SK-N-SH (cell line): ENCODE results near the gene CLDN15. TPM values are rescaled to one million over a fixed set of nuclear protein-coding genes. Genes with fewer than 3 reads are reported as not detected.

Source experiments
- CTCF ChIA-PET: fragments of 300-600, 350-600 bp; formaldehyde crosslinking; extraction: SDS; loops from one replicate; lab custom pipeline; 2021; lab: Yijun Ruan, JAX
- POLR2A ChIA-PET: fragments of 350-600 bp; sonication (Branson Sonifier 250); formaldehyde crosslinking; extraction: SDS; loops from one replicate; lab custom pipeline; 2020; ENCODE audit warnings: antibody characterized with exemption, inconsistent platforms; lab: Yijun Ruan, JAX
- DNase-seq: peaks from one replicate; pipeline ENCODE4 v3.0.0; 2012
- H2AFZ ChIP-seq: fragments of 200-600 bp; sonication (generic); 2 replicates; pipeline ENCODE4 v1.8.1; 2016; ENCODE audit warnings: antibody characterized with exemption, mild to moderate bottlenecking, low read depth
- H3F3A ChIP-seq: fragments of 200-600 bp; sonication (generic); replicated peaks from 2 replicates; pipeline ENCODE3; 2016; ENCODE audit warnings: antibody characterized with exemption, mild to moderate bottlenecking; ENCODE audit not compliant: insufficient read depth
- H3K27ac ChIP-seq, 2 experiments: fragments of 200-500 bp in 1 of 2; fragments of 200-600 bp in 1 of 2; sonication (Bioruptor generic) in 1 of 2; sonication (generic), shearing (Covaris generic) in 1 of 2; 2 replicates each; pipeline versions ENCODE4 v1.5.1 to v1.6.1; 2014 to 2016; ENCODE audit warnings: low read depth in 2 of 2, inconsistent platforms in 1 of 2, low read length in 1 of 2, mild to moderate bottlenecking in 1 of 2, mixed read lengths in 1 of 2
- H3K27me3 ChIP-seq: fragments of 200-600 bp; sonication (generic), shearing (Covaris generic); 2 replicates; pipeline ENCODE4 v1.6.1; 2016; ENCODE audit warnings: mixed run types; ENCODE audit not compliant: insufficient read depth
- H3K36me3 ChIP-seq, 2 experiments: fragments of 200-500 bp in 1 of 2; fragments of 200-600 bp in 1 of 2; sonication (Bioruptor generic) in 1 of 2; sonication (generic) in 1 of 2; replicated peaks in 1 of 2; 2 replicates each; pipeline versions ENCODE3 to v1.5.1; 2014 to 2016; ENCODE audit warnings: low read length in 1 of 2, mild to moderate bottlenecking in 1 of 2; ENCODE audit not compliant: insufficient read depth in 2 of 2, control insufficient read depth in 1 of 2
- H3K4me1 ChIP-seq, 2 experiments: fragments of 200-500 bp in 1 of 2; fragments of 200-600 bp in 1 of 2; sonication (Bioruptor generic) in 1 of 2; sonication (generic), shearing (Covaris generic) in 1 of 2; 2 replicates each; pipeline versions ENCODE4 v1.5.1 to v1.6.1; 2014 to 2016; ENCODE audit warnings: low read depth in 1 of 2, low read length in 1 of 2, mixed run types in 1 of 2; ENCODE audit not compliant: insufficient read depth in 2 of 2, control insufficient read depth in 1 of 2
- H3K4me2 ChIP-seq: fragments of 200-600 bp; sonication (generic), shearing (Covaris generic); 2 replicates; pipeline ENCODE4 v1.6.1; 2017; ENCODE audit warnings: mixed run types
- H3K4me3 ChIP-seq, 2 experiments: fragments of 200-500 bp in 1 of 2; fragments of 200-600 bp in 1 of 2; sonication (Bioruptor generic) in 1 of 2; sonication (generic), shearing (Covaris generic) in 1 of 2; 2 replicates each; pipeline versions ENCODE4 v1.5.1 to v1.8.1; 2014 to 2016; ENCODE audit warnings: low read depth in 2 of 2, inconsistent platforms in 1 of 2, low read length in 1 of 2, mild to moderate bottlenecking in 1 of 2, mixed read lengths in 1 of 2, moderate library complexity in 1 of 2
- H3K79me2 ChIP-seq: fragments of 200-600 bp; sonication (generic); 2 replicates; pipeline ENCODE4 v1.8.1; 2017; ENCODE audit warnings: mild to moderate bottlenecking; ENCODE audit not compliant: insufficient read depth
- H3K9ac ChIP-seq: fragments of 200-600 bp; sonication (generic); 2 replicates; pipeline ENCODE4 v1.6.1; 2017; ENCODE audit warnings: mixed run types
- H3K9me2 ChIP-seq: fragments of 200-600 bp; sonication (generic); 2 replicates; pipeline ENCODE4 v1.6.1; 2017; ENCODE audit warnings: mixed run types
- H3K9me3 ChIP-seq: fragments of 200-600 bp; sonication (generic); 2 replicates; pipeline ENCODE4 v1.6.1; 2017; ENCODE audit warnings: mixed run types, mild to moderate bottlenecking, moderate library complexity
- H4K20me1 ChIP-seq: fragments of 200-600 bp; sonication (generic); 2 replicates; pipeline ENCODE4 v1.6.1; 2017; ENCODE audit warnings: mild to moderate bottlenecking, mixed run types; ENCODE audit not compliant: insufficient read depth
- EZH2phosphoT487 ChIP-seq: fragments of 200-600 bp; sonication (generic); IDR thresholded peaks from 2 replicates; pipeline ENCODE4 v1.6.1; 2017; ENCODE audit warnings: low read depth, mixed run types, mild to moderate bottlenecking, antibody characterized with exemption, moderate library complexity, borderline replicate concordance
- FOXM1 ChIP-seq: IDR thresholded peaks from 2 replicates; pipeline ENCODE4 v1.4.0; 2012; ENCODE audit warnings: low read depth, mild to moderate bottlenecking
- GATA2 ChIP-seq: sonication (generic); formaldehyde crosslinking; IDR thresholded peaks from 2 replicates; pipeline ENCODE4 v1.5.0; 2020; ENCODE audit warnings: mild to moderate bottlenecking, missing genetic modification reagents
- JUND ChIP-seq: IDR thresholded peaks from 2 replicates; pipeline ENCODE4 v1.4.0; 2012
- MXI1 ChIP-seq: IDR thresholded peaks from 2 replicates; pipeline ENCODE4 v1.6.1; 2012; ENCODE audit warnings: mild to moderate bottlenecking, low read depth, low read length, improper control_type of control experiment
- NFIC ChIP-seq: IDR thresholded peaks from 2 replicates; pipeline ENCODE4 v1.4.0; 2012; ENCODE audit warnings: borderline replicate concordance
- RFX5 ChIP-seq: IDR thresholded peaks from 2 replicates; pipeline ENCODE4 v1.6.1; 2012; ENCODE audit warnings: mild to moderate bottlenecking, improper control_type of control experiment, low read length
- SIN3A ChIP-seq: IDR thresholded peaks from 2 replicates; pipeline ENCODE4 v1.6.1; 2012; ENCODE audit warnings: low read depth, mild to moderate bottlenecking, low read length, moderate library complexity, borderline replicate concordance
- SMC3 ChIP-seq: IDR thresholded peaks from 2 replicates; pipeline ENCODE4 v1.6.1; 2012; ENCODE audit warnings: low read depth, low read length, improper control_type of control experiment
- TAF1 ChIP-seq: IDR thresholded peaks from 2 replicates; pipeline ENCODE4 v1.6.1; 2012; ENCODE audit warnings: low read depth, mild to moderate bottlenecking, low read length, moderate library complexity, borderline replicate concordance
- TEAD4 ChIP-seq: IDR thresholded peaks from 2 replicates; pipeline ENCODE4 v1.4.0; 2012; ENCODE audit warnings: mild to moderate bottlenecking, borderline replicate concordance; ENCODE audit not compliant: insufficient read depth
- WGBS: methylation state at CpG from one replicate; pipeline ENCODE4 v1.1.6; 2017; ENCODE audit warnings: low lambda C conversion rate; 5-methylcytosine and 5-hydroxymethylcytosine counted together
- polyA plus RNA-seq, 3 experiments: library from polyadenylated mRNA; depleted of rRNA; stranded (reverse); fragments of >200 nt; gene quantifications; 2 replicates each; pipeline ENCODE4 v1.2.3, GENCODE V29; 2012
- TF ChIP-seq, protein P1 (sequence below): fragments of 150-350 bp; IDR thresholded peaks from 2 replicates; pipeline ENCODE4 v1.6.1; 2016; ENCODE audit warnings: mild to moderate bottlenecking, low read depth, low read length
- TF ChIP-seq, protein P2 (sequence below): IDR thresholded peaks from 2 replicates; pipeline ENCODE4 v1.4.0; 2012; ENCODE audit warnings: low read depth, borderline replicate concordance
- TF ChIP-seq, protein P3 (sequence below): fragments of 200-600 bp; sonication (generic); IDR thresholded peaks from 2 replicates; pipeline ENCODE4 v1.6.1; 2017; ENCODE audit warnings: antibody characterized with exemption, mild to moderate bottlenecking, moderate library complexity

Gene CLDN15
- polyA plus RNA-seq, 1 of the 3 experiments (the other 2 are of a cell fraction): 24.0 TPM

DNA sequence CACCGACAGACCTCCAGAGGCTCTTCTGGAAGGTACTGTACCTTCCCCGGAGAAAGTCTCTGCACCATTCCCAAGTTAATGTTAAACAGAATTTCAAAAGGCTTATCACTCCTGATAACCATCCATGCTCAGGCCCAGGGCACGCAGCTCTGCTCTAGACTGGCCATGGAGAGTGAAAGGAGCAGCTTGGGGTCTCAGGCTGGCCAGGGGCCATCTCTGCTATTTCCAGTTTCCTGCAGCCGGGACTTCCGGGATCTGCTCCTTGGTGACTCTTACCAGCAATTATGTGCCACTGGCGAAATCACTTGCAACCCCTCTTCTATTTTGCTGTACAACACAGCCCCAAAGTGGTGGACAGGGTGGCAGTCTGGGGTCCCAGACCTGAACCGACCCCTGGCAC lies 6.0 kb downstream of the CLDN15 start:
- DNase-seq: peak; percentile 61
- Histone ChIP-seq H3K4me1 (peaks cover 0 to 5% of the 10 kb centered on the region in 2 experiments; a peak in 1 of 4 replicates), H3F3A (peaks cover 6% of the 10 kb centered on the region), H3K9me3 (no peaks in the 10 kb centered on the region), H3K36me3 (peaks cover 17 to 20% of the 10 kb centered on the region in 2 experiments), H3K79me2 (no peaks in the 10 kb centered on the region), H3K4me3 (no peak overlapping the region), H3K9ac (no peak overlapping the region), H3K9me2 (no peaks in the 10 kb centered on the region), H3K27ac (no peak overlapping the region; a peak in 1 of 4 replicates), H3K27me3 (no peaks in the 10 kb centered on the region), H3K4me2 (no peak overlapping the region), H2AFZ (no peak overlapping the region), H4K20me1 (no peaks in the 10 kb centered on the region)
- TF ChIP-seq FOXM1 (no peak), JUND (no peak), SMC3 (no peak), TEAD4 (no peak), SIN3A (no peak), RFX5 (no peak), EZH2phosphoT487 (no peak), TAF1 (no peak), MXI1 (no peak), GATA2 (CRISPR knock-in tag) (no peak), NFIC (no peak)
- TF ChIP-seq, protein P1, sequence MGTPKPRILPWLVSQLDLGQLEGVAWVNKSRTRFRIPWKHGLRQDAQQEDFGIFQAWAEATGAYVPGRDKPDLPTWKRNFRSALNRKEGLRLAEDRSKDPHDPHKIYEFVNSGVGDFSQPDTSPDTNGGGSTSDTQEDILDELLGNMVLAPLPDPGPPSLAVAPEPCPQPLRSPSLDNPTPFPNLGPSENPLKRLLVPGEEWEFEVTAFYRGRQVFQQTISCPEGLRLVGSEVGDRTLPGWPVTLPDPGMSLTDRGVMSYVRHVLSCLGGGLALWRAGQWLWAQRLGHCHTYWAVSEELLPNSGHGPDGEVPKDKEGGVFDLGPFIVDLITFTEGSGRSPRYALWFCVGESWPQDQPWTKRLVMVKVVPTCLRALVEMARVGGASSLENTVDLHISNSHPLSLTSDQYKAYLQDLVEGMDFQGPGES: no peak
- TF ChIP-seq, protein P2, sequence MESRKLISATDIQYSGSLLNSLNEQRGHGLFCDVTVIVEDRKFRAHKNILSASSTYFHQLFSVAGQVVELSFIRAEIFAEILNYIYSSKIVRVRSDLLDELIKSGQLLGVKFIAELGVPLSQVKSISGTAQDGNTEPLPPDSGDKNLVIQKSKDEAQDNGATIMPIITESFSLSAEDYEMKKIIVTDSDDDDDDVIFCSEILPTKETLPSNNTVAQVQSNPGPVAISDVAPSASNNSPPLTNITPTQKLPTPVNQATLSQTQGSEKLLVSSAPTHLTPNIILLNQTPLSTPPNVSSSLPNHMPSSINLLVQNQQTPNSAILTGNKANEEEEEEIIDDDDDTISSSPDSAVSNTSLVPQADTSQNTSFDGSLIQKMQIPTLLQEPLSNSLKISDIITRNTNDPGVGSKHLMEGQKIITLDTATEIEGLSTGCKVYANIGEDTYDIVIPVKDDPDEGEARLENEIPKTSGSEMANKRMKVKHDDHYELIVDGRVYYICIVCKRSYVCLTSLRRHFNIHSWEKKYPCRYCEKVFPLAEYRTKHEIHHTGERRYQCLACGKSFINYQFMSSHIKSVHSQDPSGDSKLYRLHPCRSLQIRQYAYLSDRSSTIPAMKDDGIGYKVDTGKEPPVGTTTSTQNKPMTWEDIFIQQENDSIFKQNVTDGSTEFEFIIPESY: no peak
- TF ChIP-seq, protein P3, sequence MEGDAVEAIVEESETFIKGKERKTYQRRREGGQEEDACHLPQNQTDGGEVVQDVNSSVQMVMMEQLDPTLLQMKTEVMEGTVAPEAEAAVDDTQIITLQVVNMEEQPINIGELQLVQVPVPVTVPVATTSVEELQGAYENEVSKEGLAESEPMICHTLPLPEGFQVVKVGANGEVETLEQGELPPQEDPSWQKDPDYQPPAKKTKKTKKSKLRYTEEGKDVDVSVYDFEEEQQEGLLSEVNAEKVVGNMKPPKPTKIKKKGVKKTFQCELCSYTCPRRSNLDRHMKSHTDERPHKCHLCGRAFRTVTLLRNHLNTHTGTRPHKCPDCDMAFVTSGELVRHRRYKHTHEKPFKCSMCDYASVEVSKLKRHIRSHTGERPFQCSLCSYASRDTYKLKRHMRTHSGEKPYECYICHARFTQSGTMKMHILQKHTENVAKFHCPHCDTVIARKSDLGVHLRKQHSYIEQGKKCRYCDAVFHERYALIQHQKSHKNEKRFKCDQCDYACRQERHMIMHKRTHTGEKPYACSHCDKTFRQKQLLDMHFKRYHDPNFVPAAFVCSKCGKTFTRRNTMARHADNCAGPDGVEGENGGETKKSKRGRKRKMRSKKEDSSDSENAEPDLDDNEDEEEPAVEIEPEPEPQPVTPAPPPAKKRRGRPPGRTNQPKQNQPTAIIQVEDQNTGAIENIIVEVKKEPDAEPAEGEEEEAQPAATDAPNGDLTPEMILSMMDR: no peak
- WGBS: 75% methylated on average over 7 of the region's 7 CpGs
- POLR2A ChIA-PET: no interaction called here
- CTCF ChIA-PET: interaction anchor here (1.2 to 1.6 kb wide), 3 partner anchors 12 to 88 kb away, joined by 3 to 5 read pairs (median 3); no protein-coding TSS in a partner anchor
